Activated B cell treated with CpG ODN at 0.5 μM for 24 hours (primary cell): ENCODE results near the gene TNP2. TPM values are rescaled to one million over a fixed set of nuclear protein-coding genes. Genes with fewer than 3 reads are reported as not detected.

Experiments used
- ATAC-seq: fragments of 200-7000 bp; cut with Tn5 transposase; one replicate; pipeline ENCODE4 v1.10.0; 2021; ENCODE audit warnings: low read depth, mild to moderate bottlenecking, moderate library complexity
- CTCF ChIA-PET: fragments of 350-600 bp; sonication (Branson Sonifier 250); formaldehyde crosslinking; loops from one replicate; lab custom pipeline; 2021; ENCODE audit warnings: antibody characterized with exemption; lab: Charles Lee
- POLR2A ChIA-PET: fragments of 350-600 bp; sonication (Branson Sonifier 250); formaldehyde crosslinking; loops from one replicate; lab custom pipeline; 2021; ENCODE audit warnings: antibody characterized with exemption; lab: Charles Lee
- DNase-seq: peaks from one replicate; pipeline ENCODE4 v3.0.0; 2022
- H3K27ac Mint-ChIP-seq: one replicate; pipeline ENCODE4 v1.8.0; 2020; ENCODE audit warnings: mixed read lengths
- H3K27me3 Mint-ChIP-seq: one replicate; pipeline ENCODE4 v1.8.0; 2021; ENCODE audit warnings: mixed read lengths
- H3K36me3 Mint-ChIP-seq: one replicate; pipeline ENCODE4 v1.8.0; 2021; ENCODE audit warnings: low read depth, mixed read lengths
- H3K4me1 Mint-ChIP-seq: one replicate; pipeline ENCODE4 v1.8.0; 2021; ENCODE audit warnings: mixed read lengths
- H3K4me3 Mint-ChIP-seq: one replicate; pipeline ENCODE4 v1.8.0; 2020; ENCODE audit warnings: mild to moderate bottlenecking, mixed read lengths
- H3K9me3 Mint-ChIP-seq: one replicate; pipeline ENCODE4 v1.8.0; 2020; ENCODE audit warnings: mixed read lengths
- intact Hi-C: fragments of 100-400 bp; cut with micrococcal nuclease; formaldehyde crosslinking; loops from one replicate; pipeline ENCODE4 v1.15.1; 2024
- total RNA-seq: library from RNA; stranded (reverse); gene quantifications from 2 replicates; pipeline ENCODE4 v1.2.3, GENCODE V29; 2022
- TF ChIP-seq, protein P1 (sequence below): fragments of 200-600 bp; IDR thresholded peaks from one replicate; pipeline ENCODE4 v1.8.0; 2022; ENCODE audit warnings: antibody characterized with exemption, mild to moderate bottlenecking

The TNP2 gene
- total RNA-seq, 1 donor from 2014 or later, result not detected

DNA sequence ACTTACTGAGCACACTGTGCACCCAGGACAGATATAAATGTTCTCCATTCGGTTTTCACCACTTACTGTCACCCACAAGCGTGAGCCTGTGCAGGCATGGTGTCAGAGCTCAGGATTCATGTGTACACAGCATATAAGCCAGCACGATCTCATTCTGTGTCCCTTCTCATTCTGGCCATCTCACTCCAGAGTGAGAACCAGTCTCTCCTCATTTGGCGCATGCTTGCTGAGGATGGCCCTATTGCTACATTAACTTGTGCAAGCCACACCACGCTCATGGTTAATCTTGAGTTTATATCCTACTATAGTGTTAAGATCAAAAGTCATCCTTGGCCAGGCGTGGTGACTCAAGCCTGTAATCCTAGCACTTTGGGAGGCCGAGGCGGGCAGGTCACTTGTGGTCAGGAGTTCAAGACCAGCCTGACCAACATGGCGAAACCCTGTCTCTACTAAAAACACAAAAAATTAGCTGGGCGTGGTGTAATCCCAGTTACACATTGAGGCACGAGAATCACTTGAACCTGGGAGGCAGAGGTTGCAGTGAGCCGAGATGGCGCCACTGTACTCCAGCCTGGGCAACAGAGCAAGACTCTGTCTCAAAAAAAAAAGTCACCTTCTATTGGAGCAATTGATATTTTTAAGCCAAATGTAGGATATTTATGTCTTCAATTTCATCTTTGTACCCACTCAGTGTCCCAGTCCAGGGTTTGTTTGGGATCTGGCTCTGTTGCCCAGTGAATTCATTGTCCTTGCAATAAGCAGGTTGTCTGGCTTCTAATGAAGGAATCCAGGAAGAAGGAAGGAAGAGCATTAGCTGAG is 34.0 kb downstream of the TNP2 start:
- TF ChIP-seq, protein P1, sequence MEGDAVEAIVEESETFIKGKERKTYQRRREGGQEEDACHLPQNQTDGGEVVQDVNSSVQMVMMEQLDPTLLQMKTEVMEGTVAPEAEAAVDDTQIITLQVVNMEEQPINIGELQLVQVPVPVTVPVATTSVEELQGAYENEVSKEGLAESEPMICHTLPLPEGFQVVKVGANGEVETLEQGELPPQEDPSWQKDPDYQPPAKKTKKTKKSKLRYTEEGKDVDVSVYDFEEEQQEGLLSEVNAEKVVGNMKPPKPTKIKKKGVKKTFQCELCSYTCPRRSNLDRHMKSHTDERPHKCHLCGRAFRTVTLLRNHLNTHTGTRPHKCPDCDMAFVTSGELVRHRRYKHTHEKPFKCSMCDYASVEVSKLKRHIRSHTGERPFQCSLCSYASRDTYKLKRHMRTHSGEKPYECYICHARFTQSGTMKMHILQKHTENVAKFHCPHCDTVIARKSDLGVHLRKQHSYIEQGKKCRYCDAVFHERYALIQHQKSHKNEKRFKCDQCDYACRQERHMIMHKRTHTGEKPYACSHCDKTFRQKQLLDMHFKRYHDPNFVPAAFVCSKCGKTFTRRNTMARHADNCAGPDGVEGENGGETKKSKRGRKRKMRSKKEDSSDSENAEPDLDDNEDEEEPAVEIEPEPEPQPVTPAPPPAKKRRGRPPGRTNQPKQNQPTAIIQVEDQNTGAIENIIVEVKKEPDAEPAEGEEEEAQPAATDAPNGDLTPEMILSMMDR, result no peak
- intact Hi-C loops, result no loop called here
- ChIA-PET CTCF (no interaction called here), POLR2A (interaction anchor here (0.6 to 1.6 kb wide), 3 partner anchors 10 to 21 kb away, joined by 3 to 5 read pairs (median 4); partner anchors contain the start of gene SOCS1)
- H3K27me3 Mint-ChIP-seq, result no peaks in the 10 kb centered on the region
- DNase-seq (no peak), ATAC-seq (no peak)
- no peaks in the 10 kb centered on the region for H3K9me3 Mint-ChIP-seq
- H3K4me3 Mint-ChIP-seq, result no peak overlapping the region
- no peak overlapping the region for H3K27ac Mint-ChIP-seq
- no peaks in the 10 kb centered on the region for H3K36me3 Mint-ChIP-seq
- H3K4me1 Mint-ChIP-seq, result peaks cover 37% of the 10 kb centered on the region

GRCh38 chr16:11233727-11234376 is 35.3 kb downstream of the TNP2 start:
- ChIA-PET CTCF (interaction anchor here (0.6 to 1.8 kb wide), 4 partner anchors 21 to 491 kb away, joined by 3 to 4 read pairs (median 4); no protein-coding TSS in a partner anchor), POLR2A (interaction anchor here (0.6 to 2.1 kb wide), 9 partner anchors 9 to 269 kb away, joined by 3 to 18 read pairs (median 6); no protein-coding TSS in a partner anchor)
- DNase-seq (no peak), ATAC-seq (no peak)
- peak overlapping the region; percentile 61 for H3K27ac Mint-ChIP-seq
- H3K36me3 Mint-ChIP-seq, result no peaks in the 10 kb centered on the region
- peaks cover 41% of the 10 kb centered on the region for H3K4me1 Mint-ChIP-seq
- no peaks in the 10 kb centered on the region for H3K27me3 Mint-ChIP-seq
- no peaks in the 10 kb centered on the region for H3K9me3 Mint-ChIP-seq
- H3K4me3 Mint-ChIP-seq, result no peak overlapping the region
- TF ChIP-seq, protein P1, result no peak
- intact Hi-C loops, result loop anchor here (1.0 kb wide), 2 partner anchors 9 to 21 kb away; no protein-coding TSS in a partner anchor

- ChIA-PET POLR2A (interaction anchor here (0.6 to 2.1 kb wide), 13 partner anchors 8 to 268 kb away, joined by 3 to 18 read pairs (median 5); no protein-coding TSS in a partner anchor), CTCF (interaction anchor here (0.6 to 1.8 kb wide), 6 partner anchors 10 to 492 kb away, joined by 3 to 5 read pairs (median 4); partner anchors contain the start of gene SOCS1)
- Mint-ChIP-seq H3K9me3 (no peaks in the 10 kb centered on the region), H3K4me1 (peaks cover 46% of the 10 kb centered on the region), H3K4me3 (peak overlapping the region; percentile 35), H3K27me3 (no peaks in the 10 kb centered on the region), H3K36me3 (no peaks in the 10 kb centered on the region), H3K27ac (peak overlapping the region; percentile 61)
- ATAC-seq (peak; percentile 79), DNase-seq (peak; percentile 52)
- TF ChIP-seq, protein P1, result no peak
- intact Hi-C loops, result loop anchor here (1.0 kb wide), 2 partner anchors 8 to 22 kb away; no protein-coding TSS in a partner anchor
Observed at GRCh38 chr16:11232852-11233726, 36.0 kb downstream of the TNP2 start.

GRCh38 chr16:11232302-11232851 is 36.7 kb downstream of the TNP2 start:
- Mint-ChIP-seq H3K4me1 (peaks cover 46% of the 10 kb centered on the region), H3K27me3 (no peaks in the 10 kb centered on the region), H3K4me3 (no peak overlapping the region), H3K27ac (peak overlapping the region; percentile 41), H3K36me3 (no peaks in the 10 kb centered on the region), H3K9me3 (no peaks in the 10 kb centered on the region)
- no peak for DNase-seq
- ChIA-PET CTCF (interaction anchor here (1.1 to 1.3 kb wide), 3 partner anchors 9 to 23 kb away, joined by 3 to 5 read pairs (median 3); partner anchors contain the start of gene SOCS1), POLR2A (interaction anchor here (0.6 to 2.1 kb wide), 9 partner anchors 8 to 267 kb away, joined by 3 to 18 read pairs (median 6); no protein-coding TSS in a partner anchor)
- TF ChIP-seq, protein P1, result no peak
- no peak for ATAC-seq
- intact Hi-C loops, result no loop called here
